ENCODE measurements around the gene PARD3.

The PARD3 gene

DNA sequence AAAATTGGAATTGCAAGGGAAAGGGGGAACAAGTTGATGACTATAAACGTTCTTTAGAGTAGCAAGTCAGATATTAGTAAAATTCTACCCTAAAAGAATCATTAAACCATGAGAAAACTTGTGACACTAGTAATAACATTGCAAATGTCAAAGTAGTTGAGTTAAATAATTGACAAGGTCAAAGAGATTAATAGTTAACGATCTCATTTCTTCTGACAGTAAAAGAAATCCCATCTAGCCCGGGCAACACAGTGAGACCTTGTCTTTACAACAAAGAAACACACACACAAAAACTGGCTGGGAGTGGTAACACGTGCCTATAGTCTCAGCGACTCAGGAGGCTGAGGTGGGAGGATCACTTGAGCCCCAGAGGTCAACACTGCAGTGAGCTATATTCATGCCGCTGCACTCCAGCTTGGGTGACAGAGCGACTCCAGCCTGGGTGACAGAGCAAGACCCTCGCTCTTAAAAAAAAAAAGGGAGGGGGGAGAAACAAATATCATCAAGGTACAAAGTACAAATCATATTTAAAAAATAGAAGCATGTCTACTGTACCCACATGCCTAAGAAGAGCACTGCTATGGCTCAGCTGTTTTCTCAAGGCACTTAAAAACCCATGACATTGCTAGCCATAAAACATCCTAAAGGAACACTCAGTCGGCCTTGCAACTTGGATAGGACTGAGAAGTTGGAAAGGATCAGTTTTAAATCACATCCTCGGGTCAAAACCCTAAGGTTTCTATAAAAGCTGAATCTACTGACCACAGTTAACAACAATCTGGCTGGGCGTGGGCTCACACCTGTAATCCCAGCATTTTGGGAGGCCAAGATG, 401.1 kb downstream of the PARD3 start:
- H3K9me3 ChIP-seq (ENCODE audit: control insufficient read depth, low read length) = no peaks in the 10 kb centered on the region
- no peak overlapping the region for H3K4me2 ChIP-seq (ENCODE audit: low read length)
- H3K9ac ChIP-seq = no peak overlapping the region
- H3K4me3 ChIP-seq (ENCODE audit: low read depth, low read length) = no peak overlapping the region
- H3K4me1 ChIP-seq = no peaks in the 10 kb centered on the region
- H3K36me3 ChIP-seq (ENCODE audit: control insufficient read depth, insufficient read depth, low read length) = no peaks in the 10 kb centered on the region
- no peaks in the 10 kb centered on the region for H3K27me3 ChIP-seq (ENCODE audit: control insufficient read depth, insufficient read depth, low read length)
- H3K27ac ChIP-seq = no peak overlapping the region
- TF ChIP-seq, protein P1, sequence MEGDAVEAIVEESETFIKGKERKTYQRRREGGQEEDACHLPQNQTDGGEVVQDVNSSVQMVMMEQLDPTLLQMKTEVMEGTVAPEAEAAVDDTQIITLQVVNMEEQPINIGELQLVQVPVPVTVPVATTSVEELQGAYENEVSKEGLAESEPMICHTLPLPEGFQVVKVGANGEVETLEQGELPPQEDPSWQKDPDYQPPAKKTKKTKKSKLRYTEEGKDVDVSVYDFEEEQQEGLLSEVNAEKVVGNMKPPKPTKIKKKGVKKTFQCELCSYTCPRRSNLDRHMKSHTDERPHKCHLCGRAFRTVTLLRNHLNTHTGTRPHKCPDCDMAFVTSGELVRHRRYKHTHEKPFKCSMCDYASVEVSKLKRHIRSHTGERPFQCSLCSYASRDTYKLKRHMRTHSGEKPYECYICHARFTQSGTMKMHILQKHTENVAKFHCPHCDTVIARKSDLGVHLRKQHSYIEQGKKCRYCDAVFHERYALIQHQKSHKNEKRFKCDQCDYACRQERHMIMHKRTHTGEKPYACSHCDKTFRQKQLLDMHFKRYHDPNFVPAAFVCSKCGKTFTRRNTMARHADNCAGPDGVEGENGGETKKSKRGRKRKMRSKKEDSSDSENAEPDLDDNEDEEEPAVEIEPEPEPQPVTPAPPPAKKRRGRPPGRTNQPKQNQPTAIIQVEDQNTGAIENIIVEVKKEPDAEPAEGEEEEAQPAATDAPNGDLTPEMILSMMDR (IDR thresholded peaks at IDR 0.05) = no peak
- H2AFZ ChIP-seq = no peak overlapping the region
- no peaks in the 10 kb centered on the region for H3K79me2 ChIP-seq

DNA sequence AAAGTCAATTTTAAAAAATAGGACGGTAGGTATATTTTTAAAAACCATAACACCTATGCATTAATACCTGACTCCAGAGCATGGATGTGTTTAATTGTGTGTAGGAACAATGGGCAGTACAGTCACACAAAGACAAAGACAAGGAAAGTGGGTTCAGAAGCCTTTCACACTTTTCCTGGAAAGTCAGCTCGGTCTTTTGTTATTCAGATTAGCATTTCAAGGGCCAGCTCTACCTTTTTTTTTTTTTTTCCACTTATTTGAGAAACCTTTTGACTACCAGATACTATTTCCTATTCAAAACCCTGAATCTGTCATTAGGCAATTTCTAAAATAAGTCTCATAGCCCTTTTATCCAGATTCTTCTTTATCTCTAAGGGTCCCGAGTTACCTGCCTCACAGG, 401.9 kb downstream of the PARD3 start:
- H3K36me3 ChIP-seq (ENCODE audit: control insufficient read depth, insufficient read depth, low read length) = no peaks in the 10 kb centered on the region
- H3K27ac ChIP-seq = no peak overlapping the region
- no peak overlapping the region for H3K4me2 ChIP-seq (ENCODE audit: low read length)
- no peak overlapping the region for H3K4me3 ChIP-seq (ENCODE audit: low read depth, low read length)
- no peaks in the 10 kb centered on the region for H3K27me3 ChIP-seq (ENCODE audit: control insufficient read depth, insufficient read depth, low read length)
- TF ChIP-seq, protein P1 (IDR thresholded peaks at IDR 0.05) = no peak
- no peaks in the 10 kb centered on the region for H3K4me1 ChIP-seq
- no peak overlapping the region for H3K9ac ChIP-seq
- no peak overlapping the region for H2AFZ ChIP-seq
- no peaks in the 10 kb centered on the region for H3K9me3 ChIP-seq (ENCODE audit: control insufficient read depth, low read length)
- H3K79me2 ChIP-seq = no peaks in the 10 kb centered on the region

DNA sequence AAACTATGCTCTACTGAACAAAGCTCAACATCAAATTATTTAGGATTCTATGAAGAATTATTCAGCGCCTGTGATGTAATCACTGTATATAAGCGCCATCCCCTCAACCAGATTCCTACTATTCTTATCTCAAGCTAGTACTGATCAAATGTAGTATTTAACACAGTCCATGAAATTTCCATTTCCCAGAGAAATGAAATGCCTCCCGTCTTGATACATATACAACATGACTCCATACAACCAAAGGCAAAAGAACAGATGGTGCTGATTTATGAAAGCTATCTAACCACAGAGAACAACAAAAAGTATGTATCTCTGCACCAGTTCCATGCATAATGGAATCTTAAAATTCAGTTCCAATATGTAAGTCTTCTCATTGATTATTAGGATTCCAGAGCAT, 406.1 kb downstream of the PARD3 start:
- Histone ChIP-seq H3K27ac (no peak overlapping the region), H3K4me3 (ENCODE audit: low read depth, low read length) (no peak overlapping the region), H3K4me1 (peaks cover 7% of the 10 kb centered on the region), H3K9me3 (ENCODE audit: control insufficient read depth, low read length) (no peaks in the 10 kb centered on the region), H3K9ac (no peak overlapping the region), H3K36me3 (ENCODE audit: control insufficient read depth, insufficient read depth, low read length) (no peaks in the 10 kb centered on the region), H3K4me2 (ENCODE audit: low read length) (no peak overlapping the region), H3K79me2 (no peaks in the 10 kb centered on the region), H3K27me3 (ENCODE audit: control insufficient read depth, insufficient read depth, low read length) (no peaks in the 10 kb centered on the region), H2AFZ (no peak overlapping the region)
- TF ChIP-seq, protein P1 (IDR thresholded peaks at IDR 0.05) = no peak

GRCh38 chr10:34408381-34408780, 406.7 kb downstream of the PARD3 start:
- Histone ChIP-seq H3K9ac (no peak overlapping the region), H3K4me2 (ENCODE audit: low read length) (no peak overlapping the region), H3K4me1 (peaks cover 7% of the 10 kb centered on the region), H2AFZ (no peak overlapping the region), H3K36me3 (ENCODE audit: control insufficient read depth, insufficient read depth, low read length) (no peaks in the 10 kb centered on the region), H3K4me3 (ENCODE audit: low read depth, low read length) (no peak overlapping the region), H3K9me3 (ENCODE audit: control insufficient read depth, low read length) (no peaks in the 10 kb centered on the region), H3K27ac (no peak overlapping the region), H3K27me3 (ENCODE audit: control insufficient read depth, insufficient read depth, low read length) (no peaks in the 10 kb centered on the region), H3K79me2 (no peaks in the 10 kb centered on the region)
- TF ChIP-seq, protein P1 (IDR thresholded peaks at IDR 0.05) = no peak

GRCh38 chr10:34407324-34407805, 407.7 kb downstream of the PARD3 start:
- Histone ChIP-seq H3K9ac (no peak overlapping the region), H3K4me1 (peaks cover 7% of the 10 kb centered on the region), H3K4me2 (ENCODE audit: low read length) (no peak overlapping the region), H3K79me2 (no peaks in the 10 kb centered on the region), H3K9me3 (ENCODE audit: control insufficient read depth, low read length) (no peaks in the 10 kb centered on the region), H3K27me3 (ENCODE audit: control insufficient read depth, insufficient read depth, low read length) (no peaks in the 10 kb centered on the region), H3K4me3 (ENCODE audit: low read depth, low read length) (no peak overlapping the region), H3K27ac (no peak overlapping the region), H2AFZ (no peak overlapping the region), H3K36me3 (ENCODE audit: control insufficient read depth, insufficient read depth, low read length) (no peaks in the 10 kb centered on the region)
- TF ChIP-seq, protein P1 (IDR thresholded peaks at IDR 0.05) = no peak

All from parathyroid adenoma (tissue), 2 donors.